Large intestine (tissue), 3 donors: ENCODE data around the gene METTL26. TPM values are rescaled to one million over a fixed set of nuclear protein-coding genes. Genes with fewer than 3 reads are reported as not detected.

Source experiments
- DNase-seq, 2 donors: peaks; one replicate each; pipeline versions ENCODE4 v3.0.0 to v3.0.0-alpha.2; 2013
- H3K27ac ChIP-seq: one replicate; pipeline ENCODE4 v1.5.1; 2013; ENCODE audit warnings: low read length
- H3K27me3 ChIP-seq: 2 replicates; pipeline ENCODE4 v1.6.1; 2013; ENCODE audit warnings: low read length; ENCODE audit not compliant: control insufficient read depth, insufficient read depth
- H3K36me3 ChIP-seq: 2 replicates; pipeline ENCODE4 v1.6.1; 2013; ENCODE audit warnings: low read length; ENCODE audit not compliant: control insufficient read depth, insufficient read depth
- H3K4me1 ChIP-seq: one replicate; pipeline ENCODE4 v1.6.1; 2013; ENCODE audit warnings: low read length; ENCODE audit not compliant: control insufficient read depth, insufficient read depth
- H3K4me3 ChIP-seq: one replicate; pipeline ENCODE4 v1.5.1; 2013; ENCODE audit warnings: low read length
- H3K9me3 ChIP-seq: one replicate; pipeline ENCODE4 v1.6.1; 2013; ENCODE audit warnings: mild to moderate bottlenecking, low read depth, low read length, moderate library complexity; ENCODE audit not compliant: control insufficient read depth
- WGBS: methylation state at CpG from one replicate; pipeline ENCODE4 v1.1.5; 2013; ENCODE audit warnings: low lambda C conversion rate; ENCODE audit not compliant: insufficient coverage; 5-methylcytosine and 5-hydroxymethylcytosine counted together
- polyA plus RNA-seq: library from polyadenylated mRNA; unstranded; fragments of 120-200 nt; gene quantifications from one replicate; pipeline ENCODE4 v1.2.1, GENCODE V29; 2013

METTL26 gene
- polyA plus RNA-seq, 1 donor: 59.1 TPM

DNA sequence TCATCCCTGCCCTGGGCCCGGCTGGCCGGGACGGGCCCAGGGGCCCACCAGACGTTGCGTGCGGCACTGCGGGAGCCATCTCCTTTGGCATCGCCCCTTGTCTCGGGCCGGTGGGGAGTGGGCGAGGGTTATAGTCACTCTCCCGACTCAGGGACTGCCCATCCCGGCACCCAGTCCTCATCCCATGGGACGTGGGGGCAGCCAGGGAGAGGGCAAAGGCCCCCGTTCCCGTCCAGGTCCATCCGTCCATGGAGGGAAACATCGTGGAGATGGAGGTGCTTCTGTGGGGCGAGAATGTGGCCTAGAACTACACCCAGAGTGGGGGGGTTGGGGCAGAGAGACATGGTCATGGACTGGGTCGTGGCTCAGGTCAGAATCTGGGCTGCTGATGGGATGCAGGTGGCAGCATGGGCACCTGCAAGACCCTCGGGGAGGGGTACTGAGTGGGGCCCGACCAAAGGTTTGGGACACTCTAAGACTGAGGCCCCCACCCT, 10.6 kb upstream of the METTL26 start:
- Histone ChIP-seq H3K9me3 (peaks cover 5% of the 10 kb centered on the region), H3K4me3 (no peak overlapping the region), H3K36me3 (peaks cover 13% of the 10 kb centered on the region), H3K27me3 (no peaks in the 10 kb centered on the region), H3K27ac (peak overlapping the region; percentile 78), H3K4me1 (peaks cover 58% of the 10 kb centered on the region)
- WGBS: no CpG with 5 or more reads among the region's 22 CpGs
- no peak for DNase-seq

DNA sequence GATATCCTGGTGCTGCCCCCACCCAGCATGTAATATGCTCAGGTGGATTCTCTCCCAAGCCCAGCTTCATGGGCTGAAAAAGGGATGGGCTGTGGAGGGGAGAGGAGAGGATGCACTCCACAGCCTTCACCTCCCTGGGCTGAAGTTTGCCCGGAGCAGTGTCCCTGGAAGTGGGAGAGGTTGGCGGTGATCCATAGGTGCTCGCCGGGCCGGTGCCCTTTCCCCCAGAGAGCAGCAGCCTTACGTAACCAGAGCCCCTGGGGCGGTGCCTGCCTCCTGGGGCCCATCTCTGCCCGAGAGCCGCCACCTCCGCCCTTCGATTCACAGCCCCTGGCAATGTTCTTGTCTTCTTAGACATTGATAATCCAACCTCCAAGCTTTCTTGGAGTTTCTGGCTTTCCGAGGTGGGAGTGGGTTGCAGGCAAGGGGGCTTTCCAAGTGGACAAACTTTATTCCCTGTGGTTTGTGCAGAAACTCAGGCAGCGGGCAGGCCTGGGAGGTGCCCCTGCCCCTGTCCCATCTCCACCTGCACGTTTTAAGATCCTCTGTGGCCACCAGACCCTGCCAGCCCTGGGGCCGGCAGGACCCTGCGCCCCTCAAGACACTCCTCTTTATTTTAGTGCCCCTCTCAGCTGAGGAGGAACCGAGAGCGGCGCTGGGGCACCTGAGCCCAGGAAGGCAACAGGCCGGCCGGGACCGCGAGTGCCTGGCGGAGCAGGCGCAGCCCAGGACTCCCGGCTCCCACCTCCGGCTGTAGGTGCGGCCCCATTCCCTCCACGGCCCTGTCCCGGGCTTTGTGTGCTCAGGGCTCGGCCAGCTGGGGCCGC, 10.0 kb upstream of the METTL26 start:
- Histone ChIP-seq H3K9me3 (peaks cover 9% of the 10 kb centered on the region), H3K4me1 (peaks cover 59% of the 10 kb centered on the region), H3K4me3 (peak overlapping the region; percentile 8), H3K27me3 (no peaks in the 10 kb centered on the region), H3K27ac (peak overlapping the region; percentile 78), H3K36me3 (peaks cover 10% of the 10 kb centered on the region)
- no CpG with 5 or more reads among the region's 32 CpGs for WGBS
- peak; percentile 78 to 86 for DNase-seq

DNA sequence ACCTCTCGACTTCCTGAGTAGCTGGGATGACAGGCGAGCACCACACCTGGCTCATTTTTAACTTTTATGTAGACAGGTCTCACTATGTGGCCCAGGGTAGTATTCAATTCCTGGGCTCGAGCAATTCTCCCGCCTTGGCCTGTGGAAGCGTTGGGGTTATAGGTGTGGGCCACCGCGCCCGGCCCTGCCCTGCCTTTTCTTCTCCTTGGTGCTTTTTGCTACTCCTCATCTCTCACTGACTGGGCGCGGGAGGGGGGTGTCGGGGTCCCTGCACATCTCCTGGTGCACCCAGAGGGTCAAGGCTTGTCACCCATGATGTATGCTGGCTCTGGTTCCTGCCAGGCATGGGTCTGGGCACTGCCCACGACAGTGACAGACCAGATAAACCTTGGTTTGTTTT, 8.5 kb upstream of the METTL26 start:
- Histone ChIP-seq H3K27ac (peak overlapping the region; percentile 78), H3K27me3 (no peaks in the 10 kb centered on the region), H3K36me3 (peaks cover 10% of the 10 kb centered on the region), H3K4me1 (peaks cover 60% of the 10 kb centered on the region), H3K9me3 (peaks cover 10% of the 10 kb centered on the region), H3K4me3 (no peak overlapping the region)
- no peak for DNase-seq
- WGBS: 100% methylated on average over 4 of the region's 12 CpGs

DNA sequence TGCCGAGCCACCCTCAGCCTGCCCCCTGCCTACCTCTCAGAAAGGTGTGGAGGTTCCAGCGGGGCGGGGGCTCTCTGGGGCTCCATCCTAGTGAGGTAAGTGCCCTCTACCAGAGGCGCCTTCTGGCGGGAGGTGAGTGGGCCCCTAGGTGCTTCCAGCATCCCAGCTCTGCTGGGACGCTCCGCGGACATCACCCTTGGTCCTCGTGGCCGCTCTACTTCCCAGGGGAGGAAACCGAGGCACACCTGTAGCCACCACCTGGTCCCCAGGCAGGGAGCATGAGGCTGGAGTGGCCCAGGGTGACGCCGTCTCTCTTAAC, 6.9 kb upstream of the METTL26 start:
- H3K4me3 ChIP-seq: peak overlapping the region; percentile 79
- H3K9me3 ChIP-seq: peaks cover 8% of the 10 kb centered on the region
- DNase-seq: peak in 1 of 2 donors; percentile 21
- no CpG with 5 or more reads among the region's 13 CpGs for WGBS
- H3K27ac ChIP-seq: peak overlapping the region; percentile 85
- H3K36me3 ChIP-seq: peaks cover 10% of the 10 kb centered on the region
- H3K27me3 ChIP-seq: no peaks in the 10 kb centered on the region
- peaks cover 52% of the 10 kb centered on the region for H3K4me1 ChIP-seq

DNA sequence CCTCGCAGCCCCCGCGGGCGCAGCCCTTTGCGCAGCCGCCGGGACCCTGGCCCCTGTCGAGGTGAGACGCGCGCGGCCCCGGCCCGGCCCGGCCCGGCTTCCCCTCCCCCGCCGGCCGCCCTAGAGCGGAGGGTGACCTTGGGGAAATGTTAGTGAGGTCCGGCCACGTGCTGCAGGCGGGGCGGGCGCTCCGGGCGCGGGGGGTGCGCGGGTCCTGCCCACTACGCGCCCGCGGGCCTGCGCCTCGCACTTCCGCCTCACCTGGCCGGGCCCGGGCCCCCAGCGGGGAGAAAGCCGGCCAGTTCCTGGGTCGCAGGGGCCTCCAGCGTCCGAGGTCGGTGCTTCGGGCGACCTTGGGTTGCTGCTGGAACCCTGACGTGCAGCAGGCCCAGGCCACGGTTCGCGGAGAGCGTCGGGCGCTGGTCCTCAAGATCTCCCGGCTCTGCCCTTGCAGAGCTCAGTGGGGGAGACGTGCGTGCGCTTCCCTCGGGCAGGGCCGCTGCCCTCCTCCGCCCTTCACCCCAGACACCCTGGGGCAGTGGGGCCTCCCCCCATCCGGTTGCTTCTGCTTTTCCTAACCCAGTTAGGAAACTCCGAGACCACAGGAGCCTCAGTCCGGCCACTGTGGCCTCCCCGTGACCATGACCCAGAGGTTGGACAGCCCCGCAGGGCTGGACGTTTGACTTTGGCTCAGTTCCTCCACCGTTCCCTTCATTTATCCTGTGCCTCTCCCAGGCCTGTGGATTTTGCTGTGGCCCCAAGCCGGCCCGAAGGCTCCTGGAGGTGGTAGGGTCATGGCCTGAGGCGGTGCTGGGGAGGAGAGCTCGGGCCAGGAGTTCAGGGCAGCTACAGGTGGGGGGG, 6.3 kb upstream of the METTL26 start:
- no CpG with 5 or more reads among the region's 72 CpGs for WGBS
- H3K27me3 ChIP-seq: no peaks in the 10 kb centered on the region

DNA sequence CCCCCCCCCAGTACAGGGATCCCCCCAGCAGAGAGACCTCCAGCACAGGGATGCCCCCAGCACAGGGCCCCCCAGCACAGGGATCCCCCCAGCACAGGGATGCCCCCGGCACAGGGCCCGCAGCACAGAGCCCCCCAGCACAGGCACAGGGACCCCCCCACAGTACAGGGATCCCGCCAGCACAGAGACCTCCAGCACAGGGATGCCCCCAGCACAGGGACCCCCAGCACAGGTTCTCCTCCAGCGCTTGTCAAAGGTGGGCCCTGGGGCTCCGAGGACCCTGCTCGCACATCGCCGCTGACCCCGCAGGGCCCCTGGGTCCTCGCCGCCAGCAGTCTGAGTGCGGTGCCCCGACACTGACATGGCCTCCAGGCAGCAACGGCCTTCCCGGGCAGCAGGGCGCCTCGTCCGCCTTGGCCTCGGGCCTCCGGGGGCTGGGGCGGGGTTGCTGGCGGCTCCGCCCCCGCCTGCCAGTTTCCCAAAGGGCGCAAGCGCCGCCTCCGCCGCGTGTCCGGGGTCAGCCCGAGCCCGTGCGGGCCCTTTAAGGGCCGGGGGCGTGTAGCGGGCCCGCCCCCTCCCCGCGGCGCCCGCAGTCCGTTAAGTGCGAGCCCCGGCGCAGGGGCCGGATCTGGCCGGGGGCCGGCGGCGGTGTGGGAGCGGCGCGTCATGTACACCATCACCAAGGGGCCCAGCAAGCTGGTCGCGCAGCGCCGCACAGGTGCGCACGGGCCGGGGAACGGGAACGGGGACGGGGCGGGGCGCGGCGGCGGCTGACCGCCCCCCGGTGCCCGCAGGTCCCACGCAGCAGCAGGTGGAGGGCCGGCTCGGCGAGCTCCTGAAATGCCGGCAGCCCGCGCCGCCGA, 5.5 kb upstream of the METTL26 start, which contains the start of gene MCRIP2:
Gene MCRIP2, plus strand, starts transcription at position 503 of the 863 bp plus-strand sequence. Its CDS starts 164 bp downstream, at position 667.
- Histone ChIP-seq H3K9me3 (peaks cover 5% of the 10 kb centered on the region), H3K36me3 (peaks cover 2% of the 10 kb centered on the region), H3K4me1 (peaks cover 45% of the 10 kb centered on the region), H3K4me3 (peak within 1 kb of the TSS; percentile 81), H3K27me3 (no peaks in the 10 kb centered on the region), H3K27ac (peak within 1 kb of the TSS; percentile 85)
- no CpG with 5 or more reads among the region's 81 CpGs for WGBS
- DNase-seq: peak; percentile 78 to 91

More for the DNA sequence above, 6.3 kb upstream of the METTL26 start:
- H3K4me1 ChIP-seq: peaks cover 51% of the 10 kb centered on the region
- peak; percentile 49 to 84 for DNase-seq
- H3K36me3 ChIP-seq: peaks cover 10% of the 10 kb centered on the region
- H3K27ac ChIP-seq: peak overlapping the region; percentile 85
- H3K4me3 ChIP-seq: peak overlapping the region; percentile 79
- H3K9me3 ChIP-seq: peaks cover 5% of the 10 kb centered on the region

DNA sequence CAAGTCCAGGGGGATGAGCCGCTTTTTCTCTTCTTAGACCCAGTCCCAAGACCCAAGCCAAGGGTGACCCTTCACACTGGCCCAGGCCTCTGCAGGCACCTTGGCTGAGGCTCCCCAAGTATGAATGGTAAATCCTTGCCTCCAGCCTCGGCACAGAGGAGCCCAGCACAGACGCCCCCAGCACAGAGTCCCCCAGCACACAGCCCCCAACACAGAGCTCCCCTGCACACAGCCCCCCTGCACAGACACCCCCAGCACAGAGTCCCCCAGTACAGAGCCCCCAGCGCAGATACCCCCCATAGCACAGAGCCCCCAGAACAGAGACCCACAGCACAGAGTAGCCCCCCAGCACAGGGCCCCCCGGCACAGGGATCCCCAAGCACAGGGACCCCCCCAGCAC, 4.5 kb upstream of the METTL26 start:
- WGBS: no CpG with 5 or more reads among the region's 5 CpGs
- Histone ChIP-seq H3K27me3 (no peaks in the 10 kb centered on the region), H3K9me3 (peaks cover 5% of the 10 kb centered on the region), H3K27ac (no peak overlapping the region), H3K36me3 (peaks cover 2% of the 10 kb centered on the region), H3K4me3 (peak overlapping the region; percentile 81), H3K4me1 (peaks cover 36% of the 10 kb centered on the region)
- no peak for DNase-seq

DNA sequence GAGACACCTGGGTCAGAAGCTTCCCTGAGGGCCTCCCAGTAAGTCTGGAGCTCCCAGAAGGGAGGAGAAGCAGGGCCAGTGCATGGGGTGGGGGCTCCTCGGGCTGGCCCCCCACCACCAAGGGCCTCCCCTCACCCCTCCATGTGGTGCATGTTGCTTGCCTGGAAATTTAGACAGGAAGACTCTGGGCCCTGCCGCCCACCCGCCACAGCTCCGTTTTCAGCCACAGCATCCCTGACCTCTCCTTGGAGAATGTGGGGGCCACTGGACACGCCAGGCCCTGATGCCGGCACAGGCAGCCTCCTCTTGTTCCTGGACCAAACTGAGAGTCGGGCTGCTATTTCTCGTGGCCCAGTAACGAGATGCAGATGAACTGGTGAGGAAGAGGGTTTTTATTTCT, 2.7 kb upstream of the METTL26 start:
- Histone ChIP-seq H3K9me3 (peaks cover 5% of the 10 kb centered on the region), H3K27me3 (no peaks in the 10 kb centered on the region), H3K4me3 (no peak overlapping the region), H3K36me3 (peaks cover 6% of the 10 kb centered on the region), H3K4me1 (peaks cover 29% of the 10 kb centered on the region), H3K27ac (no peak overlapping the region)
- no peak for DNase-seq
- no CpG with 5 or more reads among the region's 9 CpGs for WGBS

DNA sequence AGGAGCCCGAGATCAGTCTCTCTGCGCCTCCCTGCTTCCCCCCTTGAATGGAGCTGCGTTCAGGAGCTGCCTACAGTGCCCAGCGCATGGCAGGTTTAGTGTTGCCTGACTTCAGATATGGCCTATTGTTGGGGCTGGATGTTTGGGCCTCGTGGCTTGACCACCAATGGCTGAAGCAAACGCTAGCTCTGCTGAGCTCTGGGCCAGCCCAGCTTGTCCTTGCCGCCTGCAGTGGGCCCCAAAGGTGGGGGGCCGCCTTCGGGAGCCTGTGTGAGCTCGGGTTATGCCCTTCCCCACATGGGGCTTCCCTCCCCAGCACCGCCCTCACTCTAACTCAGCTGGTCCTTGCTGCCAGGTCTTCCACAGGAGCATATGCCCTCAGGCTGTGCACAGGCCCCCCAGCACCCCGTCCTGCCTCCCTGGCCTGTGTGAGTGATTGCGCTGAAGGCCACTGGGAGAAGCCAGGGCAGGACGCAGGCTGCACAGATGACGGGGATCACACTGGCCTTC, 2.0 kb upstream of the METTL26 start:
- no peak overlapping the region for H3K4me3 ChIP-seq
- peaks cover 8% of the 10 kb centered on the region for H3K36me3 ChIP-seq
- H3K4me1 ChIP-seq: peaks cover 26% of the 10 kb centered on the region
- H3K9me3 ChIP-seq: peaks cover 5% of the 10 kb centered on the region
- H3K27me3 ChIP-seq: no peaks in the 10 kb centered on the region
- WGBS: no CpG with 5 or more reads among the region's 15 CpGs
- no peak for DNase-seq
- H3K27ac ChIP-seq: no peak overlapping the region
